ENCODE measurements around the gene NPAS3.

DNA sequence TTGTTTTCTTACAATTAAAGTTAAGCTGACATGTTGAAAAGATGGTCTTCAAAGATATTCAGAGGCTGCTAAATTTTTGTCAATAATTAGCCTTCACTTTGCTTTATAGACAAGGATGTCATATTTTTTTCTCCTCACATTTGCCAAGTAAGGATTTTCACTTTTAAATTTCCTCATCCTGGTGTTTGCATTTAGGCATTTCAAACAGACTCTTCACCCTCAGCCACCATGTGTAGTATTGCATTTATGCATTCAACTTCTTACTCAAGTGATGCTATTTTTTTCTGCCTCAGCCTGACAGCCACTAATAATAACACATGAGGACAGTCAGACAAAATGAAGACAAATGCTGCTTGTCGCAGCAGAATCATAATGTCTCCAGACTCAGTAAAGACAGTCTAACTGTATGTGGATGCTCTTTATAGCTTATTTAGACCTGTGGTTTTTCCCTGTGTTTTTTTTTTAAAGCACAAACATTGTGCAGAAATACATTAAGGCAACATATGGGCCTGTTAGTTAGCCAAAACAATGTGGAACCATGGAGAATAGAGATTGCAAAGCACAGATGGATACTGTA, 481.5 kb downstream of the NPAS3 start:
- no peak for TF ChIP-seq POLR2A (IDR thresholded peaks at IDR 0.05; ENCODE audit: control extremely low read depth in 1 of 2, low read depth in 2 of 2, low read length in 2 of 2)
- TF ChIP-seq, protein P1, sequence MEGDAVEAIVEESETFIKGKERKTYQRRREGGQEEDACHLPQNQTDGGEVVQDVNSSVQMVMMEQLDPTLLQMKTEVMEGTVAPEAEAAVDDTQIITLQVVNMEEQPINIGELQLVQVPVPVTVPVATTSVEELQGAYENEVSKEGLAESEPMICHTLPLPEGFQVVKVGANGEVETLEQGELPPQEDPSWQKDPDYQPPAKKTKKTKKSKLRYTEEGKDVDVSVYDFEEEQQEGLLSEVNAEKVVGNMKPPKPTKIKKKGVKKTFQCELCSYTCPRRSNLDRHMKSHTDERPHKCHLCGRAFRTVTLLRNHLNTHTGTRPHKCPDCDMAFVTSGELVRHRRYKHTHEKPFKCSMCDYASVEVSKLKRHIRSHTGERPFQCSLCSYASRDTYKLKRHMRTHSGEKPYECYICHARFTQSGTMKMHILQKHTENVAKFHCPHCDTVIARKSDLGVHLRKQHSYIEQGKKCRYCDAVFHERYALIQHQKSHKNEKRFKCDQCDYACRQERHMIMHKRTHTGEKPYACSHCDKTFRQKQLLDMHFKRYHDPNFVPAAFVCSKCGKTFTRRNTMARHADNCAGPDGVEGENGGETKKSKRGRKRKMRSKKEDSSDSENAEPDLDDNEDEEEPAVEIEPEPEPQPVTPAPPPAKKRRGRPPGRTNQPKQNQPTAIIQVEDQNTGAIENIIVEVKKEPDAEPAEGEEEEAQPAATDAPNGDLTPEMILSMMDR (IDR thresholded peaks at IDR 0.05; ENCODE audit: control extremely low read depth in 1 of 3, insufficient read depth in 1 of 3, low read depth in 1 of 3, low read length in 3 of 3), result no peak
- TF ChIP-seq, protein P2, sequence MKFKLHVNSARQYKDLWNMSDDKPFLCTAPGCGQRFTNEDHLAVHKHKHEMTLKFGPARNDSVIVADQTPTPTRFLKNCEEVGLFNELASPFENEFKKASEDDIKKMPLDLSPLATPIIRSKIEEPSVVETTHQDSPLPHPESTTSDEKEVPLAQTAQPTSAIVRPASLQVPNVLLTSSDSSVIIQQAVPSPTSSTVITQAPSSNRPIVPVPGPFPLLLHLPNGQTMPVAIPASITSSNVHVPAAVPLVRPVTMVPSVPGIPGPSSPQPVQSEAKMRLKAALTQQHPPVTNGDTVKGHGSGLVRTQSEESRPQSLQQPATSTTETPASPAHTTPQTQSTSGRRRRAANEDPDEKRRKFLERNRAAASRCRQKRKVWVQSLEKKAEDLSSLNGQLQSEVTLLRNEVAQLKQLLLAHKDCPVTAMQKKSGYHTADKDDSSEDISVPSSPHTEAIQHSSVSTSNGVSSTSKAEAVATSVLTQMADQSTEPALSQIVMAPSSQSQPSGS (IDR thresholded peaks at IDR 0.05; ENCODE audit: low read length), result no peak
- no peak for TF ChIP-seq TAF1 (IDR thresholded peaks at IDR 0.05; ENCODE audit: low read depth, low read length)
- TF ChIP-seq RAD21 (IDR thresholded peaks at IDR 0.05 in 1 of 2, conservative IDR thresholded peaks at IDR 0.05 in 1 of 2; ENCODE audit: low read depth in 2 of 2, low read length in 2 of 2), result no peak
- TF ChIP-seq, protein P3, sequence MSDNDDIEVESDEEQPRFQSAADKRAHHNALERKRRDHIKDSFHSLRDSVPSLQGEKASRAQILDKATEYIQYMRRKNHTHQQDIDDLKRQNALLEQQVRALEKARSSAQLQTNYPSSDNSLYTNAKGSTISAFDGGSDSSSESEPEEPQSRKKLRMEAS (IDR thresholded peaks at IDR 0.05), result no peak

All from H1 (cell line).